ENCODE measurements around the gene PPP1R1C.

DNA sequence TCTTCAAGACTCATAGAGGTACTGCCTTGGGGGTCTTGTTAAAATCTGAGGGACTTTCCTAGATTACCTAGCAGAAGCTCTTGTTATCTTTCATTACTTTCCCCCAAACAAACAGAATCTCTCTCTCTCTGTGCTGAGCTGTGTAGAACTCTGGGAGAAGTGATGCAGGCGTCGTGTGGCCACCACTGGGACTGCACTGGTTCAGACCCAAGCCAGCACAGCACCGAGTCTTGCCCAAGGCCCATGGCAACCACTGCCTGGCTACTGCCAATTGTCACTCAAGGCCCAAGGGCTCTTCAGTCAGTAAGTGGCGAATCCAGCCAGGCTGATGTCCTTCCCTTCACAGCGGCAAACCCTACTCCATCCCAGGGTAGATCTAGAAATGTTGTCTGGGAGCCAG lies 28.6 kb downstream of the PPP1R1C start:
- no peak for TF ChIP-seq CTCF (IDR thresholded peaks at IDR 0.05; ENCODE audit: insufficient read depth, low read depth, low read length)
- TF ChIP-seq EZH2 (IDR thresholded peaks at IDR 0.05; ENCODE audit: insufficient read depth, low read length): no peak
